ENCODE data around the gene PIP5K1C.

PIP5K1C gene

GRCh38 chr19:3610745-3611717, 89.2 kb downstream of the PIP5K1C start:
- no peak for DNase-seq (ENCODE audit: low read depth)

- DNase-seq (ENCODE audit: low read depth): no peak
Observed at GRCh38 chr19:3609779-3610719, 90.2 kb downstream of the PIP5K1C start.

GRCh38 chr19:3608750-3609322, 91.4 kb downstream of the PIP5K1C start:
- DNase-seq (ENCODE audit: low read depth): no peak

GRCh38 chr19:3608079-3608641, 92.1 kb downstream of the PIP5K1C start:
- no peak for DNase-seq (ENCODE audit: low read depth)

- DNase-seq (ENCODE audit: low read depth): no peak
Observed at GRCh38 chr19:3607303-3608078, 92.8 kb downstream of the PIP5K1C start.

- DNase-seq (ENCODE audit: low read depth): peak; percentile 32
Observed at GRCh38 chr19:3606690-3607289, 93.5 kb downstream of the PIP5K1C start, which contains the start of gene TBXA2R. TSS of gene TBXA2R (minus strand) at chr19:3606875. CDS start at chr19:3600634, 6,241 bp downstream.

- no peak for DNase-seq (ENCODE audit: low read depth)
Observed at GRCh38 chr19:3606174-3606689, 94.0 kb downstream of the PIP5K1C start.

GRCh38 chr19:3605770-3606169, 94.5 kb downstream of the PIP5K1C start:
- DNase-seq (ENCODE audit: low read depth): no peak

GRCh38 chr19:3605361-3605760, 94.9 kb downstream of the PIP5K1C start:
- DNase-seq (ENCODE audit: low read depth): no peak

GRCh38 chr19:3604987-3605343, 95.3 kb downstream of the PIP5K1C start:
- DNase-seq (ENCODE audit: low read depth): no peak

GRCh38 chr19:3604227-3604986, 95.9 kb downstream of the PIP5K1C start:
- no peak for DNase-seq (ENCODE audit: low read depth)

GRCh38 chr19:3603121-3603811, 97.0 kb downstream of the PIP5K1C start:
- DNase-seq (ENCODE audit: low read depth): no peak

- DNase-seq (ENCODE audit: low read depth): no peak
Observed at GRCh38 chr19:3601021-3601420, 99.2 kb downstream of the PIP5K1C start.

GRCh38 chr19:3599776-3600187, 100.5 kb downstream of the PIP5K1C start:
- DNase-seq (ENCODE audit: low read depth): no peak

- no peak for DNase-seq (ENCODE audit: low read depth)
Observed at GRCh38 chr19:3595521-3596061, 104.7 kb downstream of the PIP5K1C start.

GRCh38 chr19:3593156-3593555, 107.1 kb downstream of the PIP5K1C start:
- no peak for DNase-seq (ENCODE audit: low read depth)

GRCh38 chr19:3591876-3592613, 108.2 kb downstream of the PIP5K1C start:
- no peak for DNase-seq (ENCODE audit: low read depth)

Measured in activated T-cell treated with anti-CD3 and anti-CD28 coated beads for 24 hours (primary cell).